Measurements from ENCODE around the gene ADAM12. TPM values are rescaled to one million over a fixed set of nuclear protein-coding genes. Genes with fewer than 3 reads are reported as not detected.

ADAM12 gene
- total RNA-seq, 2 experiments from 2014 or later = 0.36 to 0.97 TPM

- no peak for DNase-seq
- Mint-ChIP-seq H3K4me3 (no peak overlapping the region), H3K4me1 (ENCODE audit: low read depth) (peaks cover 8% of the 10 kb centered on the region), H3K27me3 (peaks cover 2% of the 10 kb centered on the region), H3K36me3 (no peaks in the 10 kb centered on the region), H3K9me3 (no peaks in the 10 kb centered on the region), H3K27ac (no peak overlapping the region)
- intact Hi-C loops (cut with micrococcal nuclease) = no loop called here
- ChIA-PET CTCF (no interaction called here), POLR2A (no interaction called here)
Observed at GRCh38 chr10:126045861-126046260, 342.4 kb downstream of the ADAM12 start.

DNA sequence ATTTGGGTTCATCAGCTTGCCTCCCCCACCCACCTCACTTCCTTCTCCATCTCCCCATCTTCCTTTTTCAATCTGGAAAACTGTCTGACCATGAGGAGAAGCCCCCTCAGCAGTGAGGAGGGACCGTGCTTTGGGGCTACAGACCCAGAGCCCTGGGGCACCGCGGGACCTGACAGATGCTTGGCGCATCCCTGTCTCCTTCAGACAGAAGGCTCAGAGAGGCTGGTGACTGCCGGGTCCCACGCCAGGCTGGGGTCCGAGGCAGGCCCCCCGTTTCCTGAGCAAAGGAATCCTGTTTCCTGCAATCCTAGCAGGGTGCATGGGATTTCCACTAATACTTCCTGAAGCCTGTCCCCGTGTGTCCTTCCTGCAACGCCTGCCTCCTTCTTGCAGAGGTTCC is 344.9 kb downstream of the ADAM12 start:
- POLR2A ChIA-PET = no interaction called here
- DNase-seq = no peak
- intact Hi-C loops (cut with micrococcal nuclease) = no loop called here
- H3K27ac Mint-ChIP-seq = no peak overlapping the region
- H3K4me1 Mint-ChIP-seq (ENCODE audit: low read depth) = peaks cover 8% of the 10 kb centered on the region
- no peak overlapping the region for H3K4me3 Mint-ChIP-seq
- H3K36me3 Mint-ChIP-seq = no peaks in the 10 kb centered on the region
- peaks cover 2% of the 10 kb centered on the region for H3K27me3 Mint-ChIP-seq
- CTCF ChIA-PET = no interaction called here
- H3K9me3 Mint-ChIP-seq = no peaks in the 10 kb centered on the region

GRCh38 chr10:126042906-126043305 is 345.4 kb downstream of the ADAM12 start:
- H3K4me3 Mint-ChIP-seq = no peak overlapping the region
- H3K27me3 Mint-ChIP-seq = peaks cover 2% of the 10 kb centered on the region
- DNase-seq = no peak
- no peak overlapping the region for H3K27ac Mint-ChIP-seq
- intact Hi-C loops (cut with micrococcal nuclease) = no loop called here
- ChIA-PET CTCF (no interaction called here), POLR2A (no interaction called here)
- no peaks in the 10 kb centered on the region for H3K9me3 Mint-ChIP-seq
- H3K4me1 Mint-ChIP-seq (ENCODE audit: low read depth) = peaks cover 8% of the 10 kb centered on the region
- H3K36me3 Mint-ChIP-seq = no peaks in the 10 kb centered on the region

GRCh38 chr10:126042354-126042753 is 345.9 kb downstream of the ADAM12 start:
- Mint-ChIP-seq H3K4me3 (no peak overlapping the region), H3K27ac (peak overlapping the region; percentile 26), H3K4me1 (ENCODE audit: low read depth) (peaks cover 8% of the 10 kb centered on the region), H3K9me3 (no peaks in the 10 kb centered on the region), H3K36me3 (no peaks in the 10 kb centered on the region), H3K27me3 (peaks cover 2% of the 10 kb centered on the region)
- CTCF ChIA-PET = no interaction called here
- DNase-seq = no peak
- intact Hi-C loops (cut with micrococcal nuclease) = no loop called here
- POLR2A ChIA-PET = no interaction called here

DNA sequence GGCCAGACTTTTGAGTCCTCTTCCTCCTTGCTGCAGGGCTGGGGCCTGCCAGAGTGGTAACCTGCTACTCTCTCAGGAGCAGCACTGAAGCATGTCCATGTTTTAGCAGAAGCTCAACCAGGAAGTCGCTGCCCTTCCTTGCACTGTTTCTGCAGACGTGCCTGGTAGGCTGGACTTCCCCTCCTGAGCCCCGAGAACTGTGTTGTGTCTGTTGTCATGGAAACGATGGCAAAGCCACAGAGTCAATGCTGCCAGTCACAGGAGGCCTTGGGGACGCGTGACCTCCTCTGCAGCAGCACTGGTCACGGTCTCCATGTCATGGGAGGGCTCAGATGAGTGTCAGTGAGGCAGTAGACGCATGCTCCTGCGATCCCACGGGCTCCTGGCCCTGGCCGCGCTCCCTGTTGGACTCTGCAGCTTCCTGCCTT is 346.5 kb downstream of the ADAM12 start:
- Mint-ChIP-seq H3K36me3 (no peaks in the 10 kb centered on the region), H3K4me3 (no peak overlapping the region)
- intact Hi-C loops (cut with micrococcal nuclease) = no loop called here

DNA sequence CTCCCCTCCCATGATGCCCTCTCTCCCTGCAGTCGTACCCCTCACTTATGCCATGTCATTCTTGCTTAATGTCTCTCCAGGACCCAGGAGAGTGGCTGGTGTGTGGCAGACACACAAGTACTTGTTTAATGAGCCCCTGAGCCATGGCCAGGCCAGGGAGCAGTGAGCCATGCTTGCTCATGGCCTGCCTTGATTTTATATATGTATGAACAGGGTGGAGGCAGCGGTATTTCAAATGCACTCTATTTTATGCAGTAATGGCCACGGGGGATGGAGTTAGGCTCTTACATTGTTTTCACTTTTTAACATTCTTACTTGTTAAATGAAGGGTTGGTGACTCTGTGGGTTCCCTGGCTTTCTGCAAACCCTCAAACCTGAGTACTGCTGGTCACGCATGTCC is 347.2 kb downstream of the ADAM12 start:
- H3K36me3 Mint-ChIP-seq = no peaks in the 10 kb centered on the region
- peaks cover 2% of the 10 kb centered on the region for H3K27me3 Mint-ChIP-seq
- intact Hi-C loops (cut with micrococcal nuclease) = no loop called here
- DNase-seq = no peak
- peaks cover 8% of the 10 kb centered on the region for H3K4me1 Mint-ChIP-seq (ENCODE audit: low read depth)
- no peak overlapping the region for H3K4me3 Mint-ChIP-seq
- no peak overlapping the region for H3K27ac Mint-ChIP-seq
- ChIA-PET CTCF (no interaction called here), POLR2A (no interaction called here)
- H3K9me3 Mint-ChIP-seq = no peaks in the 10 kb centered on the region

More for the DNA sequence above, 346.5 kb downstream of the ADAM12 start:
- Mint-ChIP-seq H3K27ac (peak overlapping the region; percentile 26), H3K9me3 (no peaks in the 10 kb centered on the region), H3K4me1 (ENCODE audit: low read depth) (peaks cover 8% of the 10 kb centered on the region), H3K27me3 (peaks cover 2% of the 10 kb centered on the region)
- ChIA-PET CTCF (no interaction called here), POLR2A (no interaction called here)
- peak; percentile 78 for DNase-seq

GRCh38 chr10:126037946-126038345 is 350.3 kb downstream of the ADAM12 start:
- no peak for DNase-seq
- CTCF ChIA-PET = no interaction called here
- H3K4me1 Mint-ChIP-seq (ENCODE audit: low read depth) = peaks cover 8% of the 10 kb centered on the region
- intact Hi-C loops (cut with micrococcal nuclease) = no loop called here
- peaks cover 2% of the 10 kb centered on the region for H3K27me3 Mint-ChIP-seq
- peaks cover 12% of the 10 kb centered on the region for H3K9me3 Mint-ChIP-seq
- POLR2A ChIA-PET = no interaction called here
- no peak overlapping the region for H3K27ac Mint-ChIP-seq
- H3K4me3 Mint-ChIP-seq = no peak overlapping the region
- H3K36me3 Mint-ChIP-seq = no peaks in the 10 kb centered on the region

- Mint-ChIP-seq H3K27me3 (peaks cover 2% of the 10 kb centered on the region), H3K27ac (no peak overlapping the region), H3K4me1 (ENCODE audit: low read depth) (no peaks in the 10 kb centered on the region), H3K36me3 (no peaks in the 10 kb centered on the region), H3K9me3 (peaks cover 12% of the 10 kb centered on the region), H3K4me3 (no peak overlapping the region)
- intact Hi-C loops (cut with micrococcal nuclease) = no loop called here
- no peak for DNase-seq
- POLR2A ChIA-PET = no interaction called here
- CTCF ChIA-PET = no interaction called here
Observed at GRCh38 chr10:126036515-126036914, 351.8 kb downstream of the ADAM12 start.

DNA sequence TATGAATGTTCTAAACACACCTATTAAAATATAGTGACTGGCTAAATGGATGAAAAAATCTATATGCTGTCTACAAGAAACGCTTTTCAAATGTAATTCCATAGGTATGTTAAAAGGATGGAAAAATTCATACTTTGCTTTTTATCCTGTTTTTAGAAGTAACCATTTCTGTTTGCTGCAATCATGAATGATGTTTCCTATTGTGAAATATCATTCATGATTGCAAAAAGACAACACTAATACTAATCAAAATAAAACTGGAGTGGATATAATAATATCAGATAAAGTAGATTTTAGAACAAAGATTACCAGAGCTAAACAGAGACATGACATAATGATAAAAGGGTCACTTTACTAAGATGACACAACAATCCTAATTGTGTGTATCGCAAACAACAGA is 353.7 kb downstream of the ADAM12 start:
- ChIA-PET POLR2A (no interaction called here), CTCF (no interaction called here)
- no peaks in the 10 kb centered on the region for H3K36me3 Mint-ChIP-seq
- DNase-seq = no peak
- H3K27ac Mint-ChIP-seq = no peak overlapping the region
- H3K4me1 Mint-ChIP-seq (ENCODE audit: low read depth) = no peaks in the 10 kb centered on the region
- no peaks in the 10 kb centered on the region for H3K27me3 Mint-ChIP-seq
- intact Hi-C loops (cut with micrococcal nuclease) = no loop called here
- H3K9me3 Mint-ChIP-seq = peaks cover 12% of the 10 kb centered on the region
- H3K4me3 Mint-ChIP-seq = no peak overlapping the region

DNA sequence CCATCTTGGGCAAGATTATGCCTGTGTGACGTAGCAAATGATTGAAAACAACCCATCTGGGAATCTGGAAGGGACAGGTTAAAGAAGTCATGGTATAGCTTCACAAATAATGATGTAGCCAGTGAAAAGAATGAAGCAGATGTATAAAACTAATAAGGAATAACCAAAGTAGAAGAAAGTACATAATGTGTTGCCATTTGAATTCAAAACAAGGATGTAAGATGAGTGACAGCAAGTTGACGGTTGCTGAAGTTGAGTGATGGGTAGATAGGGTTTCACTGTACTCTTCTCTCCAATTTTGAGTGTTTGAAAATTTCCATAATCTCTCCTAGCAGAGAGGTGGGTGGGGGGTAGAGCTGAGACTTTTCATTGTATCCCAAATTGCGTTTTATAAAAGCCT is 358.3 kb downstream of the ADAM12 start:
- intact Hi-C loops (cut with micrococcal nuclease) = no loop called here
- Mint-ChIP-seq H3K27me3 (no peaks in the 10 kb centered on the region), H3K9me3 (peaks cover 35% of the 10 kb centered on the region), H3K27ac (no peak overlapping the region), H3K36me3 (no peaks in the 10 kb centered on the region), H3K4me3 (no peak overlapping the region), H3K4me1 (ENCODE audit: low read depth) (no peaks in the 10 kb centered on the region)
- ChIA-PET POLR2A (no interaction called here), CTCF (no interaction called here)
- DNase-seq = no peak

- no peak for DNase-seq
- H3K27me3 Mint-ChIP-seq = no peaks in the 10 kb centered on the region
- intact Hi-C loops (cut with micrococcal nuclease) = no loop called here
- no peak overlapping the region for H3K4me3 Mint-ChIP-seq
- H3K4me1 Mint-ChIP-seq (ENCODE audit: low read depth) = no peaks in the 10 kb centered on the region
- CTCF ChIA-PET = no interaction called here
- H3K9me3 Mint-ChIP-seq = peaks cover 24% of the 10 kb centered on the region
- no peaks in the 10 kb centered on the region for H3K36me3 Mint-ChIP-seq
- POLR2A ChIA-PET = no interaction called here
- no peak overlapping the region for H3K27ac Mint-ChIP-seq
Observed at GRCh38 chr10:126027692-126028091, 360.6 kb downstream of the ADAM12 start.

DNA sequence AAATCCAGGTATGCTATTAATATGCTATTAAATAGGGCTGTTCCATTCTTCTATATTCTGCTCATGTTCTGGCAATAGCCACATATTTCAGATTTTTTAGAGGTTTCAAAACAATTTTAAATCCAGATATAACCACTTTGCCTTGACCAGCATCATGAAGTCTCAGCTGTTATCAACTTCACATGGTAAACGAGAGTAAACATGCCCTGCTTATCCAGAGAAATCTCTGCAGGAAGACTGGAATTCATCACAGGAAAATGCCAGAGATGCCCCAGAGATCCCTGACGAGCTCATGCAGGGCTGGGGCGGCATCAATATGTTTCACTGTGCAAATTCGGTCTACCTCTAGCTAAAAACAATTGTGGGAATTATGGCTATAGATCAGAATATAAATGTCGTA is 365.4 kb downstream of the ADAM12 start:
- Mint-ChIP-seq H3K27ac (no peak overlapping the region), H3K9me3 (peaks cover 8% of the 10 kb centered on the region), H3K36me3 (no peaks in the 10 kb centered on the region), H3K27me3 (peaks cover 2% of the 10 kb centered on the region), H3K4me1 (ENCODE audit: low read depth) (no peaks in the 10 kb centered on the region), H3K4me3 (no peak overlapping the region)
- ChIA-PET POLR2A (no interaction called here), CTCF (no interaction called here)
- intact Hi-C loops (cut with micrococcal nuclease) = no loop called here
- DNase-seq = no peak

GRCh38 chr10:126021833-126022500 is 366.3 kb downstream of the ADAM12 start:
- intact Hi-C loops (cut with micrococcal nuclease) = no loop called here
- peaks cover 2% of the 10 kb centered on the region for H3K27me3 Mint-ChIP-seq
- ChIA-PET CTCF (no interaction called here), POLR2A (no interaction called here)
- H3K27ac Mint-ChIP-seq = no peak overlapping the region
- peaks cover 6% of the 10 kb centered on the region for H3K9me3 Mint-ChIP-seq
- no peaks in the 10 kb centered on the region for H3K36me3 Mint-ChIP-seq
- no peaks in the 10 kb centered on the region for H3K4me1 Mint-ChIP-seq (ENCODE audit: low read depth)
- DNase-seq = no peak
- H3K4me3 Mint-ChIP-seq = no peak overlapping the region
